GM21786 (cell line): ENCODE results near the gene FPR1.
"Not testable (repeated sequence)": the region's sequence is repeated elsewhere in the genome, so short reads cannot be mapped to it uniquely, and the experiment has no call there.

ENCODE experiments used
- ATAC-seq: cut with Tn5 transposase; IDR thresholded peaks from one replicate; pipeline ENCODE4 v1.9.1; 2021; ENCODE audit not compliant: unreplicated experiment

The FPR1 gene

DNA sequence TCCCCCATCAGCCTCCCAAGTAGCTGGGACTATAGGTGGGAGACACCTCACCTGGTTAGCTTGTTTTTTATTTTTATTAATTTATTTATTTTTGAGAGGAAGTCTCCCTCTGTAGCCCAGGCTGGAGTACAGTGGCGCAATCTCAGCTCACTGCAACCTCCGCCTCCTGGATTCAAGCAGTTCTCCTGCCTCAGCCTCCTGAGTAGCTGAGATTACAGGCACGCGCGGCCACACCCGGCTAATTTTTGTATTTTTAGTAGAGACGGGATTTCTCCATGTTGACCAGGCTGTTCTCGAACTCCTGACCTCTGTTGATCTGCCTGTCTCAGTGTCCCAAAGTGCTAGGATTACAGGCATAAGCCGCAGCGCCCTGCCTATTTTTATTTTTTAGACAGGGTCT is 13.2 kb downstream of the FPR1 start:
- not testable (repeated sequence) for ATAC-seq

- ATAC-seq = no peak
Measured at GRCh38 chr19:51737924-51738323, 13.8 kb downstream of the FPR1 start.

GRCh38 chr19:51737389-51737788 is 14.3 kb downstream of the FPR1 start:
- no peak for ATAC-seq

DNA sequence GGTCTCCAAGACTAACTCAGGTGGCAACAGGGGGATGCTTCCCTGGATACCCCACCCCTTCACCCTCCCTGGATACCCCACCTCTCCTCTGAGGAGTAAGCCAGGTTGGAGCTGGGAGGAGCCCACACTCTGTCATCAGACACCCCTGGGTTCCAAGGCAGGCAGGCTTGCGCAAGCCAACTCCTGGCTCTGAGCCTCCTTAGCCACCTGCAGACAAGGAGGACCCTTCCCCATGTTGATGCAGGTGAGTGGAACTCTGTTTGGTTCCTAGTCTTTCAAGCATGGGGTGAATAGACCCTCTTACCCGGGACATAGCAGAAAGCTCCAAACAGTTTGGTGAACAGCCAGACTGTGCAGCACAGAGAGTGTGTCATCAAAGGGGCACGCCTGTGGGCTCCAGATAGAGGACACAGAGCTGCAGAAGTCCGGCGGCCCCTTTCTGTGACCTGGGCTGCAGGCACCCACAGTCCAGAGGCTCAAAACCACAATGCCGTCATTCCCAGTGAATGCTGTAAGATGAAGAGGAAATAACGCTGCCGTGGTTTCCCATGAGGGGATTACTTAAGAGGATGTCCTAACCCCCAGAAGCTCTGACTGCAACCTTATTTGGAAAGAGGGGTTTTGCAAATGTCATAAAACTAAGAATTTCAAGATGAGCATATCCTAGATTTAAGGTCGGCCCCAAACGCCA is 15.8 kb downstream of the FPR1 start:
- no peak for ATAC-seq

DNA sequence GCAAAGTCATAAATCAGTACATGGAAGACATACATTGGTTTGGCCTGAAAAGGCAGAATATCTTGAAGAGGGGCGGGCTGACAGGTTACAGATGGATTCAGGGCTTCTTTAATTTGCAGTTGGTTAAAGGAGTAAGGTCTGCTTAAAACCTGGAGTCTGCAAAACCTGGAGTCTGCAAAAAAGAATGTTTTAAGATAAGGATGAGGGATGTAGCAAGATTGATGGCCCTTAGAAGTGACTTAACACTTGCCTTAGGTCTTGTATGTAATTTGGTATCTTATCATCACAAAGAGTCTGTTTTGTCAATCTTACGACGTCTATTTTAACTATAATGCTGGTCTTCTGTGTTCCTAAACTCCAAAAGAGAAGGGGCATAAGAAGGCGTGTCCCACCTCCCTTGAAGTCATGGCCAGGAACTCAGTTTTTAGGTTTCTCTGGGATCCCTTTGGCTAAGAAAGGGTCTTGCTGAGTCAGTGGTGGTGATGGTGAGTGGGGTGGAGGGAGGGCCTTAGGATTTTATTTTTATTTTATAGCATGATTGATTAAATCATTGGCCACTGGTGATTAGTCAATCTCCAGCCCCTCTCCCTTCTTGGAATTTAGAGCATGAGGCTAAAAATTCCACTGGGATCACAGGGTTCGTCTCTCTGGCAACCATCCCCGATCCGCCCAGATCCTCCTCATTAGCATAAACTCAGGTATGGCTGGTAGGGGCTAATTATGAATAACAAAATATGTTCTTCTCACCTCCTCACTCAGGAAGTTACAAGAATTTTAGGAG is 17.7 kb downstream of the FPR1 start:
- ATAC-seq = no peak

GRCh38 chr19:51729781-51730180 is 21.9 kb downstream of the FPR1 start:
- no peak for ATAC-seq

DNA sequence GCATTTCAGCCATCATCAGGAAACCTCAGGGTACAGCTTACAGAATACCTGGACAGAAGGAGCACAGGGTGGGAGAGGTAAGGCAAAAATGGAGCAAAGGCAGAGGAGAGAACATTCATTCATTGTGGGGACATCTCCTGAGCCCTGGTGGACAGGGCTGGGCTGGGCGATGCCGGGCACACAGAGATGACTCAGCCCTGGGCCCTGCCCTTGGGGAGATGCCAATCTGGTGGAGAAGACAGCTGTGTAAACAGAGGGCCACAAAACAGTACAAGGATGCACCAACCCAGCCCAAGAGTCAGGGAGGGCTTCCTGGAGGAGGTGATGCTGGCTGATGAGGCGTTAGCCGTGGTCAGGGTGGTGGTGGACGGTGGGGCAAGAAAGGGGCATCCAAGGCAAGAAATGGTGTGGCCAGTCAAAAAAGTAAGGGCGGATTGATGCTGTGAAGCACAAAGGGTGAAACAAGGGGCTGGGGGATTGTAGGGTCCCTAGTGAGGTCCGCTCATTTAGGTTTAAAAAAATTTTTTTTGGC is 24.3 kb downstream of the FPR1 start:
- no peak for ATAC-seq

- ATAC-seq = no peak
Measured at GRCh38 chr19:51726049-51726448, 25.6 kb downstream of the FPR1 start.

DNA sequence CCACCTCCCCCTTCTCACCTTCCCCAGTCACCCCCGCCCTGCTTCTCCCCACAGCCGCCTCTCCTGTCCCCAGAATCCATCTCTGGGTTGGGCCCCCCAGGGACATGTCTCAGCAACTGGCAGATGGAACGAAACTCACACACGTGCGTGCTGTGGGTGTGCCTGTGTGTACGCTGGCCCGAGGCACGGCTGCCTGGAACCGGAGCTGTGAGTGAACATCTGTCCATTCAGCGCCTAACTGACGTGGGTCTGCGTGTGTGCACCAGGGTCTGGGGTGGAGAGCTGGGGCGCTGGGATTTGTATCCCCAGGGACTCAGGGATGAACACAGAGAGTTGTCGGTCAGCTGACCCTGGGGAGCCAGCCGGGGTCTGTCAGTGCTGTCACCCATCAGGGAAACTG is 27.1 kb downstream of the FPR1 start:
- ATAC-seq = no peak

- no peak for ATAC-seq
Measured at GRCh38 chr19:51722492-51722891, 29.2 kb downstream of the FPR1 start.

DNA sequence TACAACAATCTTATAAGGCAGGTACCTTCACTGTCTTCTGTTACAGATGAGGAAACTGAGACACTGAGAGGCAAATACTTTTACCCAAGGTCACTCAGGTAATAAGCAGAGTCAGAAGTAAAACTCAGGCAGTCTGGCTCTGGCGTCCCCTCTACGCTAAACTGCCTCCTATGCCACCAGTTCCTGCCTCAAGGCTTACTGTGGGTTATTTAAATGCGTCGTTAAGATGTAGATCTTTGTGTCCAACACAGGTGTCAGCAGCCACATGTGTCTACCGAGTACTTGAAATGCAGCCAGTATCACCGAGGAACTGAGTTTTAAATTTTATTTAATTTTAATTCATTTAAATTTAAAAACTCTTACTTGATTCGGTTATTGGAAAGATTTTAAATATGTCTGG is 29.8 kb downstream of the FPR1 start:
- no peak for ATAC-seq

- no peak for ATAC-seq
Measured at GRCh38 chr19:51719251-51719988, 32.3 kb downstream of the FPR1 start.

DNA sequence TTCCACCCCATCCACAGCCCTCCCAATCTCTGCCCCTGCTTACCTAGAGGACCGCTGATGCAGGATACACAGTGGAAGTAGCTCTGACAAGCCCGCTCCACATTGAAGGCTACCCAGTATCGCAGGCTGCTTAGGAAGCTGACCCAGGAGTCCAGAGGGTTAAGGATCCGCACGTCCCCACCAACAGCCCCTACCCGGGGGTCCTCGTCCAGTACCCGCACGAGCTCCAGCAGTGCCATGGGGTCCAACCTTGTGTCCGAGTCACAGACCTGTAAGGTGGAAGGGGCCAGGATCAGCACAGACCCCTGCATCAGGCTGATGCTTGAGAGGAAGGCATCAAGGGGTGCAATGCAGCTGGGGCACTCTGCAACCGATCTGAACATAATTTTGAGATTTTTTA is 34.8 kb downstream of the FPR1 start:
- no peak for ATAC-seq

- ATAC-seq = no peak
Measured at GRCh38 chr19:51715850-51716249, 35.8 kb downstream of the FPR1 start.

DNA sequence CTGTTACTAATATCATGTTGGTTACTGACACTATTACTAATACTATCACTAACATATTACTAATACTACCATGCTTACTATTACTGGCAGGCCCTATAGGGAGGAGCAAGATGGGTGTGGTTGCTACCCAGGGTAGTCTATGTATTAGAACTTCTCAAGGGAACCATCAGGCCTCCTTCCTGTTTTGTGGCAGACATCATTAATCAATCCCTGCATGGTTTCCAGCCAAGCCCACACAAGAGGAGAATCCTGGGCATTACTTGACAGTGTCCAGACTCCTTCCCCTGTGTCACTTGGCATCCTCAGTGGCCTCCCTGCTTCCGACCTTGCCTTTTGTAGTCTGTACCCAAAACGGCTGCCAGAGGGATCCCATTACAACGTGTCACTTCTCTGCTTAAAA is 36.8 kb downstream of the FPR1 start:
- ATAC-seq = no peak

GRCh38 chr19:51713319-51714285 is 38.1 kb downstream of the FPR1 start:
- no peak for ATAC-seq

- ATAC-seq = no peak
Measured at GRCh38 chr19:51712461-51713081, 39.1 kb downstream of the FPR1 start.

GRCh38 chr19:51711702-51712101 is 40.0 kb downstream of the FPR1 start:
- no peak for ATAC-seq

GRCh38 chr19:51710163-51710562 is 41.5 kb downstream of the FPR1 start:
- no peak for ATAC-seq

- ATAC-seq = no peak
Measured at GRCh38 chr19:51709575-51709974, 42.1 kb downstream of the FPR1 start.
